ENCODE measurements around the gene AK3. TPM values are rescaled to one million over a fixed set of nuclear protein-coding genes. Genes with fewer than 3 reads are reported as not detected.

The AK3 gene
- total and polyA plus RNA-seq, 5 donors from 2014 or later: 21.7 to 47.3 (median 42.2) TPM

DNA sequence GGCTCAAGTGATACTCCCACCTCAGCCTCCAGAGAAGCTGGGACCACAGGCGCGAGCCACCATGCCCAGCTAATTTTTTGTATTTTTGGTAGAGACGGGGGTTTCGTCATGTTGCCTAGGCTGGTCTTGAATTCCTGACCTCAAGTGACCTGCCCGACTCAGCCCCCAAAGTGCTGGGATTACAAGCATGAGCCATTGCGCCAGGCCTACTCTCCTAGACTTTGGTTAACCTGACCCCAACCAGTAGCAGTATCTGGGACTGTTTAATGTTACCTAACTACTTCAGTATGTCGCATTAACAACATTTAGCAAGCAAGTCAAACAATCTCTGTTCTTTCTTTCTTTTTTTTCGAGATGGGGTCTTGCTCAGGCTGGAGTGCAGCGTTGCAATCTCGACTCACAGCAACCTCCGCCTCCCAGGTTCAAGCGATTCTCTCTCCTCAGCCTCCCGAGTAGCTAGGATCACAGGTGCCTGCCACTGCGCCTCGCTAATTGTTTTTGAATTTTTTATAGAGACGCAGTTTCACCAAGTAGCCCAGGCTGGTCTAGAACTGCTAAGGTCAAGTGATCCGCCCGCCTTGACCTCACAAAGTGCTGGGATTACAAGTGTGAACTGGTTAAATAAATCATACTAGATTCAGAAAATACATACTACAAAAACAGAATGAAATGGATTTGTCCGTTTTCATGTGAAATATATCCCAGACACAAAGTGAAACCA lies 2.0 kb downstream of the AK3 start:
- no peaks in the 10 kb centered on the region for H3K36me3 ChIP-seq (ENCODE audit: control insufficient read depth, insufficient read depth, low read length)
- Mint-ChIP-seq H3K9me3 (no peaks in the 10 kb centered on the region), H3K4me3 (peak overlapping the region; percentile 92 to 99 (median 94)), H3K36me3 (no peaks in the 10 kb centered on the region), H3K27ac (peak overlapping the region in 2 of 3 donors; percentile 93), H3K27me3 (no peaks in the 10 kb centered on the region), H3K4me1 (peaks cover 16 to 55% (median 32%) of the 10 kb centered on the region in 4 donors)
- no peaks in the 10 kb centered on the region for H3K9me3 ChIP-seq (ENCODE audit: control insufficient read depth in 2 of 2, low read length in 2 of 2)
- H3K4me3 ChIP-seq (ENCODE audit: low read depth, low read length): peak overlapping the region; percentile 93
- peaks cover 41% of the 10 kb centered on the region for H3K4me1 ChIP-seq (ENCODE audit: control insufficient read depth, insufficient read depth, low read length, poor library complexity, severe bottlenecking)
- DNase-seq: no peak
- no peak for ATAC-seq (ENCODE audit: low read depth in 2 of 2)
- H3K27ac ChIP-seq (ENCODE audit: insufficient read depth, low read length, poor library complexity, severe bottlenecking): peak overlapping the region; percentile 23
- no peaks in the 10 kb centered on the region for H3K27me3 ChIP-seq (ENCODE audit: control insufficient read depth, insufficient read depth, low read length)

DNA sequence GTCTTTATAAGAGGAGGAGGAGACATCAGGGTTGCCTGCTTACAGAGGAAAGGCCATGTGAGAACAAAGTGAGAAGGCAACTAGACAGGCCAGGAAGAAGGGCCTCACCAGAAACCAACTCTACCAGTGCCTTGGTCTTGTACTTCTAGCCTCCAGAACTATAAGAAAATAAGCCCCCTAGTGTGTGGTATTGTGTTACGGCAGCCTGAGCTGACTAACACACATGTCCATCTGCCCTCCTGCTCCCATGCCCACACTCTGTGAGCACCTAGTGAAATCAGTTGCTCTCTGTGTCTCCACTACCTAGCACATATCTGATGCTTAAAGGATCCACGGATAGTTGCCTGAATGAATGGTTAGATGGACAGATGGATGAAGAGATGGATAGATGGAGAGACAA lies 6.9 kb downstream of the AK3 start:
- no peaks in the 10 kb centered on the region for H3K36me3 ChIP-seq (ENCODE audit: control insufficient read depth, insufficient read depth, low read length)
- no peak for DNase-seq
- Mint-ChIP-seq H3K4me1 (peaks cover 19 to 61% (median 47%) of the 10 kb centered on the region in 4 donors), H3K4me3 (peak overlapping the region in 1 of 4 donors; percentile 59), H3K27me3 (no peaks in the 10 kb centered on the region), H3K36me3 (peaks cover 5% of the 10 kb centered on the region), H3K27ac (peak overlapping the region in 1 of 3 donors; percentile 33), H3K9me3 (no peaks in the 10 kb centered on the region)
- H3K4me3 ChIP-seq (ENCODE audit: low read depth, low read length): peak overlapping the region; percentile 19
- H3K4me1 ChIP-seq (ENCODE audit: control insufficient read depth, insufficient read depth, low read length, poor library complexity, severe bottlenecking): peaks cover 18% of the 10 kb centered on the region
- no peak overlapping the region for H3K27ac ChIP-seq (ENCODE audit: insufficient read depth, low read length, poor library complexity, severe bottlenecking)
- no peaks in the 10 kb centered on the region for H3K9me3 ChIP-seq (ENCODE audit: control insufficient read depth in 2 of 2, low read length in 2 of 2)
- no peaks in the 10 kb centered on the region for H3K27me3 ChIP-seq (ENCODE audit: control insufficient read depth, insufficient read depth, low read length)
- ATAC-seq (ENCODE audit: low read depth in 2 of 2): no peak

DNA sequence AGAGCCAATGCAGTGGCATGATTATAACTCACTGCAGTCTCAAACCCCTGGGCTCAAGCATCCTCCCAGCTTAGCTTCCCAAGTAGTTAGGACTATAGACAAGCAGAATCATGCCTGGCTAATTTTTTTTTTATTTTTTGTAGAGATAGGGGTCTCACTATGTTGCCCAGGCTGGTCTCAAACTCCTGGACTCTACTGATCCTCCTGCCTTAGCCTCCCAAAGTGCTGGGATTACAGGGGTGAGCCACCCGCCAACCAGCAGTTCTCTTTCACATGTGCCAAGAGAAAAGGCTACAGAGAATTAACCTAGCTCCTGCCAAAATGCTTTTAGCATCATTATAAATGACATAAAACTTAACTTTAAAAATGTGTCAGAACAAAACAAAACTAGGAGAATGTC lies 8.1 kb downstream of the AK3 start:
- Mint-ChIP-seq H3K4me1 (peaks cover 19 to 54% (median 44%) of the 10 kb centered on the region in 4 donors), H3K27ac (peak overlapping the region in 1 of 3 donors; percentile 19), H3K9me3 (no peaks in the 10 kb centered on the region), H3K27me3 (no peaks in the 10 kb centered on the region), H3K36me3 (peaks cover 5% of the 10 kb centered on the region), H3K4me3 (peak overlapping the region in 1 of 4 donors; percentile 46)
- Histone ChIP-seq H3K36me3 (ENCODE audit: control insufficient read depth, insufficient read depth, low read length) (no peaks in the 10 kb centered on the region), H3K4me3 (ENCODE audit: low read depth, low read length) (no peak overlapping the region), H3K4me1 (ENCODE audit: control insufficient read depth, insufficient read depth, low read length, poor library complexity, severe bottlenecking) (peaks cover 6% of the 10 kb centered on the region), H3K27me3 (ENCODE audit: control insufficient read depth, insufficient read depth, low read length) (no peaks in the 10 kb centered on the region), H3K9me3 (ENCODE audit: control insufficient read depth in 2 of 2, low read length in 2 of 2) (no peaks in the 10 kb centered on the region), H3K27ac (ENCODE audit: insufficient read depth, low read length, poor library complexity, severe bottlenecking) (no peak overlapping the region)
- DNase-seq (no peak), ATAC-seq (ENCODE audit: low read depth in 2 of 2) (no peak)

DNA sequence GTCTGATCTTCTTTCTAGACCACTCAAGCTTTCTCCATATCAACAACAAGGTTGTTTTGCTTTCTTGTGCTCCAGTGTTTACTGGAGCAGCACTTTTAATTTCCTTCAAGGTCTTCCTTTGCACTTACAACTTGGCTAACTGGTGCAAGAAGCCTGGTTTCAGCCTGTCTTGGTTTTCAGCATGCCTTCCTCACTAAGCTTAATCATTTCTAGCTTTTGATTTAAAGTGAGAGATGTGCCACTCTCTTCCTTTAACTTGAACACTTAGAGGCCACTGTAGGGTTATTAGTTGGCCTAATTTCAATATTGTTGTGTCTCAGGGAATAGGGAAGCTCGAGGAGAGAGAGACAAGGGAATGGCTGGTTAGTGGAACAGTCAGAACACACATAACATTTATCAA lies 13.4 kb downstream of the AK3 start:
- H3K9me3 ChIP-seq (ENCODE audit: control insufficient read depth in 2 of 2, low read length in 2 of 2): no peaks in the 10 kb centered on the region
- H3K27ac ChIP-seq (ENCODE audit: insufficient read depth, low read length, poor library complexity, severe bottlenecking): no peak overlapping the region
- peaks cover 33 to 44% (median 39%) of the 10 kb centered on the region in 4 donors for H3K4me1 Mint-ChIP-seq
- H3K9me3 Mint-ChIP-seq: no peaks in the 10 kb centered on the region
- H3K27ac Mint-ChIP-seq: peak overlapping the region in 1 of 3 donors; percentile 63
- H3K27me3 ChIP-seq (ENCODE audit: control insufficient read depth, insufficient read depth, low read length): no peaks in the 10 kb centered on the region
- H3K36me3 ChIP-seq (ENCODE audit: control insufficient read depth, insufficient read depth, low read length): peaks cover 3% of the 10 kb centered on the region
- no peak for DNase-seq
- no peak overlapping the region for H3K4me3 Mint-ChIP-seq
- no peak overlapping the region for H3K4me3 ChIP-seq (ENCODE audit: low read depth, low read length)
- H3K4me1 ChIP-seq (ENCODE audit: control insufficient read depth, insufficient read depth, low read length, poor library complexity, severe bottlenecking): peaks cover 3% of the 10 kb centered on the region
- H3K27me3 Mint-ChIP-seq: no peaks in the 10 kb centered on the region
- ATAC-seq (ENCODE audit: low read depth in 2 of 2): no peak
- peaks cover 17% of the 10 kb centered on the region for H3K36me3 Mint-ChIP-seq

DNA sequence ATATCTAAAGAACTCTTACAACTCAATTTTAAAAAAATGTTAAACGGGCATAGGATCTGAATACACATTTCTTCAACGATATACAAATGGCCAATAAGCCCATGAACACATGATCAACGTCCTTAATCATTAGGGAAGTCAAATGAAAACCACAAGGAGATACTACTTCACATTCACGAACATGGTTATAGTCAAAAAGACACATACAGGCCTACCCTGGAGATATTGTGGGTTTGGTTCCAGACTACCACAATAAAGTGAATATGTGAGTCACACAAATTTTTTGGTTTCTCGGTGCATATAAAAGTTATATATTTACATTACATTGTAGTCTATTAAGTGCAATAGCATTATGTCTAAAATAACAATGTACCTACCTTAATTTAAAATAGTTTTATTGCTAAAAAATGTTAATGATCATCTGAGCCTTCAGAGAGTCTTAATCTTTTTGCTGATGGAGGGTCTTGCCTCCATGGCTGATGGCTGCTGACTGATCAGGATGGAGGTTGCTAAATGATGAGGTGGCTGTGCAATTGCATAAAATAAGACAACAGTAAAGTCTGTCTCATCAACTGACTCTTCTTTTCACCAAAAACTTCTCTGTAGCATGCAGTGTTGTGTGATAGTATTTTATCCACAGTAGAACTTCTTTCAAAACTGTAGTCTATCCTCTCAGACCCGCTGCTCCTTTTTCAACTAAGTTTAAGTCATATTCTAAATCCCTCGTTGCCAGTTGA lies 15.1 kb downstream of the AK3 start:
- Histone ChIP-seq H3K4me1 (ENCODE audit: control insufficient read depth, insufficient read depth, low read length, poor library complexity, severe bottlenecking) (peaks cover 3% of the 10 kb centered on the region), H3K27ac (ENCODE audit: insufficient read depth, low read length, poor library complexity, severe bottlenecking) (no peak overlapping the region), H3K4me3 (ENCODE audit: low read depth, low read length) (no peak overlapping the region), H3K36me3 (ENCODE audit: control insufficient read depth, insufficient read depth, low read length) (peaks cover 8% of the 10 kb centered on the region), H3K27me3 (ENCODE audit: control insufficient read depth, insufficient read depth, low read length) (no peaks in the 10 kb centered on the region), H3K9me3 (ENCODE audit: control insufficient read depth in 2 of 2, low read length in 2 of 2) (no peaks in the 10 kb centered on the region)
- DNase-seq: no peak
- Mint-ChIP-seq H3K9me3 (no peaks in the 10 kb centered on the region), H3K36me3 (peaks cover 24% of the 10 kb centered on the region), H3K4me1 (peaks cover 26 to 36% (median 33%) of the 10 kb centered on the region in 4 donors), H3K27me3 (no peaks in the 10 kb centered on the region), H3K4me3 (no peak overlapping the region), H3K27ac (no peak overlapping the region)
- ATAC-seq (ENCODE audit: low read depth in 2 of 2): no peak

DNA sequence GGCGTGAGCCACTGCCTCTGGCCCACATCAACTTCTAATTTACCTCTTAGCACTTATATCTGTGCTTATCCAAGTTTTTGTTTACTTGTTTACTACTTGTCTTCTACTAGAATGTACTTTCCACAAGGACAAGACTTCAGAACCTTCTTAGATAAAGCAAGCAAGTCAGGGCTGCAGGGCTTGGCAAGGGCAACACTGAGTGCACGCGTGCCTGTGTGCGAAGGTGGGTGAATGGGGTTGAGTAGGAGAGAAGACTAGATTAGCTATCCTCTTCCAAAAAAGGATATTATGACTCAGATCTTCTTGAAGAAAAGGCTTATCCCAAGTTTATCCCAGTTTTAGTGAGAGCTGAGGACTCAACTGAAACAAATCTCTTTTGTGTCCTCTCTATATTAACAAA lies 19.3 kb downstream of the AK3 start:
- H3K27me3 ChIP-seq (ENCODE audit: control insufficient read depth, insufficient read depth, low read length): no peaks in the 10 kb centered on the region
- Mint-ChIP-seq H3K36me3 (peaks cover 44% of the 10 kb centered on the region), H3K9me3 (no peaks in the 10 kb centered on the region), H3K27ac (peak overlapping the region in 1 of 3 donors; percentile 48), H3K4me3 (no peak overlapping the region), H3K4me1 (peaks cover 15 to 21% (median 18%) of the 10 kb centered on the region in 4 donors), H3K27me3 (no peaks in the 10 kb centered on the region)
- H3K9me3 ChIP-seq (ENCODE audit: control insufficient read depth in 2 of 2, low read length in 2 of 2): no peaks in the 10 kb centered on the region
- ATAC-seq (ENCODE audit: low read depth in 2 of 2): no peak
- no peak overlapping the region for H3K27ac ChIP-seq (ENCODE audit: insufficient read depth, low read length, poor library complexity, severe bottlenecking)
- no peak overlapping the region for H3K4me3 ChIP-seq (ENCODE audit: low read depth, low read length)
- DNase-seq: no peak
- peaks cover 3% of the 10 kb centered on the region for H3K4me1 ChIP-seq (ENCODE audit: control insufficient read depth, insufficient read depth, low read length, poor library complexity, severe bottlenecking)
- peaks cover 37% of the 10 kb centered on the region for H3K36me3 ChIP-seq (ENCODE audit: control insufficient read depth, insufficient read depth, low read length)

DNA sequence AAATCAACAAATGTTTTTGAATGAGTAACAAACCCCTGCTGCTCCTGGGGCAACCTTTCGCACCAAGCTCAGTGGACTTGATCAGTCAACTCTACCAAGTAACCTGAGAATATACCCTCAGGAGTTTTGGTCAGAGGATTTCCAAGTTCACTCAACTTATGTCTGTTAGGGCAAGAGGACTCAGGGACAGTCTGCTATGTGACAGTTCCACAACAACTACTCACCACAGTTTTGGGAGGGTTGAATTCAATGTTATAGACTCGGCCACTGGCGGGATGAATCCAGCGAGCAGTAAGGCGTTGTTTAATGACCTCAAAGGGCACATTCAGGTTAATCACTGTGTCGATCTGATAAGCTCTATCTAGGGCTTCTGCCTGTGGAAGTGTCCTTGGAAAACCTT lies 22.1 kb downstream of the AK3 start:
- Mint-ChIP-seq H3K4me1 (peaks cover 0 to 5% (median 3%) of the 10 kb centered on the region in 4 donors), H3K36me3 (peaks cover 38% of the 10 kb centered on the region), H3K4me3 (no peak overlapping the region), H3K27ac (no peak overlapping the region), H3K27me3 (no peaks in the 10 kb centered on the region), H3K9me3 (no peaks in the 10 kb centered on the region)
- no peak for ATAC-seq (ENCODE audit: low read depth in 2 of 2)
- peaks cover 48% of the 10 kb centered on the region for H3K36me3 ChIP-seq (ENCODE audit: control insufficient read depth, insufficient read depth, low read length)
- no peak for DNase-seq
- no peak overlapping the region for H3K27ac ChIP-seq (ENCODE audit: insufficient read depth, low read length, poor library complexity, severe bottlenecking)
- no peaks in the 10 kb centered on the region for H3K4me1 ChIP-seq (ENCODE audit: control insufficient read depth, insufficient read depth, low read length, poor library complexity, severe bottlenecking)
- no peaks in the 10 kb centered on the region for H3K27me3 ChIP-seq (ENCODE audit: control insufficient read depth, insufficient read depth, low read length)
- no peak overlapping the region for H3K4me3 ChIP-seq (ENCODE audit: low read depth, low read length)
- H3K9me3 ChIP-seq (ENCODE audit: control insufficient read depth in 2 of 2, low read length in 2 of 2): no peaks in the 10 kb centered on the region
